K562 treated with DMSO at 1 percent for 12 hours (cell line): ENCODE results near the gene MUC2. TPM values are rescaled to one million over a fixed set of nuclear protein-coding genes. Genes with fewer than 3 reads are reported as not detected.

Experiments
- total RNA-seq: library from RNA; unstranded; fragments of 300-600 nt; gene quantifications from 2 replicates; pipeline ENCODE4 v1.2.3, GENCODE V29; 2022; ENCODE audit not compliant: insufficient read depth

The MUC2 gene
- total RNA-seq, result not detected in 2 replicates

GRCh38 chr11:1074244-1075221 lies at the start of gene MUC2:
TSS of gene MUC2 (plus strand) at chr11:1074874.

GRCh38 chr11:1036303-1036923 lies 38.3 kb upstream of the MUC2 start, which contains the start of gene MUC6:
TSS of gene MUC6 (minus strand) at chr11:1036718. CDS start at chr11:1036655, 63 bp downstream.

Other genes starting within 250 kb of the MUC2 start
- gene CRACR2B, start 247.0 kb upstream of the MUC2 start, total RNA-seq, result 17.9 and 22.6 TPM in 2 replicates
- gene CD151, start 241.9 kb upstream of the MUC2 start, total RNA-seq, result 123 and 132 TPM in 2 replicates
- 48.6 and 66.2 TPM in 2 replicates for gene POLR2L, start 232.3 kb upstream of the MUC2 start, total RNA-seq
- 12.7 and 17.3 TPM in 2 replicates for gene TSPAN4, start 232.0 kb upstream of the MUC2 start, total RNA-seq
- gene CHID1, start 164.1 kb upstream of the MUC2 start, total RNA-seq, result 58.8 and 61.8 TPM in 2 replicates
- gene AP2A2, start 149.0 kb upstream of the MUC2 start, total RNA-seq, result 28.6 and 50.2 TPM in 2 replicates
- not detected in 2 replicates for gene MUC6, start 38.2 kb upstream of the MUC2 start, total RNA-seq
- gene MUC5AC, start 83.1 kb downstream of the MUC2 start, total RNA-seq, result not detected in 2 replicates
- gene MUC5B, start 148.2 kb downstream of the MUC2 start, total RNA-seq, result not detected in 2 replicates
- gene TOLLIP, start 234.8 kb downstream of the MUC2 start, total RNA-seq, result 34.7 and 40.9 TPM in 2 replicates